Gastroesophageal sphincter (tissue), 3 donors: Measurements from ENCODE around the gene FAM234A.

ENCODE experiments used
- CTCF ChIP-seq, 4 experiments: fragments of 200-600 bp in 2 of 4; fragments of 450-650 bp in 2 of 4; sonication (generic) in 1 of 4; IDR thresholded peaks; one replicate each; pipeline ENCODE4 v1.5.1; 2017 to 2019; ENCODE audit warnings: antibody characterized with exemption in 4 of 4, mild to moderate bottlenecking in 2 of 4, moderate library complexity in 2 of 4
- POLR2A ChIP-seq, 2 donors: fragments of 450-650 bp; IDR thresholded peaks; one replicate each; pipeline ENCODE4 v1.6.1; 2017; ENCODE audit warnings: antibody characterized with exemption in 2 of 2, mild to moderate bottlenecking in 2 of 2, moderate library complexity in 1 of 2
- POLR2AphosphoS5 ChIP-seq: sonication (generic); formaldehyde crosslinking; IDR thresholded peaks from one replicate; pipeline ENCODE4 v1.6.1; 2017; ENCODE audit warnings: antibody characterized with exemption

- no peak for TF ChIP-seq POLR2A (IDR thresholded peaks at IDR 0.05)
- TF ChIP-seq CTCF (IDR thresholded peaks at IDR 0.05): no peak
- TF ChIP-seq POLR2AphosphoS5: no peak
These were observed 48.6 kb downstream of the FAM234A start, which contains the start of gene PDIA2 for GRCh38 chr16:283033-283805.
